MM.1S (cell line): ENCODE results near the gene NSMF.

ENCODE experiments used
- DNase-seq: peaks from one replicate; pipeline ENCODE4 v3.0.0-alpha.2; 2015
- H2AFZ ChIP-seq: fragments of 300-600 bp; sonication (generic); 2 replicates; pipeline ENCODE4 v1.6.0; 2016; ENCODE audit warnings: antibody characterized with exemption, low read length
- H3F3A ChIP-seq: fragments of 300-600 bp; sonication (generic); 2 replicates; pipeline ENCODE4 v1.6.1; 2016; ENCODE audit warnings: mild to moderate bottlenecking, antibody characterized with exemption, low read length, moderate library complexity, mixed read lengths; ENCODE audit not compliant: insufficient read depth
- H3K27ac ChIP-seq: fragments of 300-600 bp; sonication (generic); 2 replicates; pipeline ENCODE4 v1.5.1; 2016; ENCODE audit warnings: mild to moderate bottlenecking, low read length
- H3K27me3 ChIP-seq: fragments of 300-600 bp; sonication (generic); replicated peaks from 2 replicates; pipeline ENCODE4 v1.6.0; 2016; ENCODE audit warnings: low read length; ENCODE audit not compliant: insufficient read depth
- H3K36me3 ChIP-seq: fragments of 300-600 bp; sonication (generic); replicated peaks from 2 replicates; pipeline ENCODE4 v1.6.1; 2016; ENCODE audit warnings: mild to moderate bottlenecking, low read length, mixed read lengths; ENCODE audit not compliant: insufficient read depth
- H3K4me1 ChIP-seq: fragments of 300-600 bp; sonication (generic); 2 replicates; pipeline ENCODE4 v1.6.1; 2016; ENCODE audit warnings: low read length, mixed read lengths
- H3K4me2 ChIP-seq: fragments of 300-600 bp; sonication (generic); 2 replicates; pipeline ENCODE4 v1.6.0; 2016; ENCODE audit warnings: low read depth, low read length
- H3K4me3 ChIP-seq: fragments of 300-600 bp; sonication (generic); 2 replicates; pipeline ENCODE4 v1.5.1; 2016; ENCODE audit warnings: low read length, mixed read lengths
- H3K79me2 ChIP-seq: fragments of 300-600 bp; sonication (generic); 2 replicates; pipeline ENCODE4 v1.6.1; 2016; ENCODE audit warnings: mixed run types, low read length, mixed read lengths
- H3K9ac ChIP-seq: fragments of 300-600 bp; sonication (generic); 2 replicates; pipeline ENCODE4 v1.6.1; 2016; ENCODE audit warnings: low read length, mixed read lengths
- H3K9me2 ChIP-seq: fragments of 300-600 bp; sonication (generic); replicated peaks from 2 replicates; pipeline ENCODE4 v1.6.1; 2016; ENCODE audit warnings: mild to moderate bottlenecking, low read length, mixed read lengths; ENCODE audit not compliant: insufficient read depth
- H3K9me3 ChIP-seq: fragments of 300-600 bp; sonication (generic); replicated peaks from 2 replicates; pipeline ENCODE4 v1.6.1; 2016; ENCODE audit warnings: mild to moderate bottlenecking, low read length, mixed read lengths; ENCODE audit not compliant: insufficient read depth
- H4K20me1 ChIP-seq: fragments of 300-600 bp; sonication (generic); 2 replicates; pipeline ENCODE4 v1.6.1; 2016; ENCODE audit warnings: mild to moderate bottlenecking, low read length, moderate library complexity, mixed read lengths; ENCODE audit not compliant: insufficient read depth
- CTCF ChIP-seq: fragments of 300-600 bp; sonication (generic); IDR thresholded peaks from 2 replicates; pipeline ENCODE4 v1.5.1; 2016; ENCODE audit warnings: antibody characterized with exemption, low read length, mixed read lengths
- EZH2 ChIP-seq: fragments of 300-600 bp; sonication (generic); optimal IDR thresholded peaks from 2 replicates; pipeline ENCODE3; 2017; ENCODE audit warnings: low read depth, mild to moderate bottlenecking, antibody characterized with exemption, low read length, mixed read lengths
- EZH2phosphoT487 ChIP-seq: fragments of 300-600 bp; sonication (generic); IDR thresholded peaks from 2 replicates; pipeline ENCODE4 v1.6.1; 2018; ENCODE audit warnings: antibody characterized with exemption, low read length

Gene NSMF

GRCh38 chr9:137465000-137465719 is 6.0 kb upstream of the NSMF start:
- no peak overlapping the region for H2AFZ ChIP-seq
- DNase-seq: no peak
- H3K4me2 ChIP-seq: no peak overlapping the region
- no peak for TF ChIP-seq CTCF
- no peak for TF ChIP-seq EZH2phosphoT487
- TF ChIP-seq EZH2: no peak
- peaks cover 17% of the 10 kb centered on the region; the same call in 1 of the 2 replicates for H3K27me3 ChIP-seq
- no peaks in the 10 kb centered on the region for H3K4me1 ChIP-seq
- H3K9ac ChIP-seq: no peak overlapping the region
- H3K9me2 ChIP-seq: no peaks in the 10 kb centered on the region
- H3F3A ChIP-seq: no peaks in the 10 kb centered on the region
- no peaks in the 10 kb centered on the region for H4K20me1 ChIP-seq
- H3K9me3 ChIP-seq: no peaks in the 10 kb centered on the region
- H3K36me3 ChIP-seq: no peaks in the 10 kb centered on the region
- H3K27ac ChIP-seq: no peak overlapping the region
- H3K4me3 ChIP-seq: no peak overlapping the region
- H3K79me2 ChIP-seq: no peaks in the 10 kb centered on the region

- no peak overlapping the region for H2AFZ ChIP-seq
- no peak for TF ChIP-seq CTCF
- no peak for TF ChIP-seq EZH2phosphoT487
- no peak for TF ChIP-seq EZH2
Observed at GRCh38 chr9:137464291-137464999, 5.3 kb upstream of the NSMF start.

GRCh38 chr9:137463931-137464290 is 4.8 kb upstream of the NSMF start:
- Histone ChIP-seq H3F3A (no peaks in the 10 kb centered on the region), H3K4me2 (no peak overlapping the region), H3K27ac (no peak overlapping the region), H3K79me2 (no peaks in the 10 kb centered on the region), H3K36me3 (no peaks in the 10 kb centered on the region), H3K4me1 (0 out of 2 replicates have a peak, but pooled peaks cover 4% of the 10 kb centered on the region), H3K9me2 (no peaks in the 10 kb centered on the region), H2AFZ (no peak overlapping the region), H3K9me3 (no peaks in the 10 kb centered on the region), H4K20me1 (no peaks in the 10 kb centered on the region), H3K9ac (no peak overlapping the region), H3K27me3 (peaks cover 17% of the 10 kb centered on the region; the same call in 1 of the 2 replicates), H3K4me3 (no peak overlapping the region)
- DNase-seq: no peak
- TF ChIP-seq EZH2phosphoT487 (no peak), CTCF (no peak), EZH2 (no peak)

More at GRCh38 chr9:137464291-137464999, 5.3 kb upstream of the NSMF start:
- Histone ChIP-seq H3K4me1 (0 out of 2 replicates have a peak, but pooled peaks cover 4% of the 10 kb centered on the region), H3K27me3 (peaks cover 17% of the 10 kb centered on the region; the same call in 1 of the 2 replicates), H3K27ac (no peak overlapping the region), H3K4me2 (no peak overlapping the region), H4K20me1 (no peaks in the 10 kb centered on the region), H3K79me2 (no peaks in the 10 kb centered on the region), H3K36me3 (no peaks in the 10 kb centered on the region), H3K9ac (no peak overlapping the region), H3K9me3 (no peaks in the 10 kb centered on the region), H3K4me3 (no peak overlapping the region), H3F3A (no peaks in the 10 kb centered on the region), H3K9me2 (no peaks in the 10 kb centered on the region)
- no peak for DNase-seq
